ENCODE measurements around the gene TRIM24. TPM values are rescaled to one million over a fixed set of nuclear protein-coding genes. Genes with fewer than 3 reads are reported as not detected.

The TRIM24 gene
- polyA plus RNA-seq, 1 of the 3 experiments (the other 2 are of a cell fraction) = 5.3 TPM

GRCh38 chr7:138543739-138544138 is 83.7 kb downstream of the TRIM24 start:
- Histone ChIP-seq H3F3A (replicated peaks; ENCODE audit: insufficient read depth) (no peaks in the 10 kb centered on the region), H3K79me2 (ENCODE audit: insufficient read depth) (no peaks in the 10 kb centered on the region), H3K9ac (no peak overlapping the region), H3K27me3 (ENCODE audit: insufficient read depth) (no peaks in the 10 kb centered on the region), H3K27ac (ENCODE audit: low read depth in 2 of 2, low read length in 1 of 2) (no peak overlapping the region), H3K9me3 (no peaks in the 10 kb centered on the region), H3K36me3 (replicated peaks in 1 of 2; ENCODE audit: control insufficient read depth in 1 of 2, insufficient read depth in 2 of 2, low read length in 1 of 2) (peaks cover 40 to 64% of the 10 kb centered on the region in 2 experiments), H3K4me1 (ENCODE audit: control insufficient read depth in 1 of 2, insufficient read depth in 2 of 2, low read depth in 1 of 2, low read length in 1 of 2) (no peaks in the 10 kb centered on the region; a peak in 1 of 4 replicates), H4K20me1 (ENCODE audit: insufficient read depth) (no peaks in the 10 kb centered on the region), H3K9me2 (no peaks in the 10 kb centered on the region), H3K4me3 (ENCODE audit: low read depth in 2 of 2, low read length in 1 of 2) (no peak overlapping the region), H3K4me2 (no peak overlapping the region), H2AFZ (ENCODE audit: low read depth) (no peak overlapping the region)
- ChIA-PET POLR2A (no interaction called here), CTCF (interaction anchor here (0.6 to 1.3 kb wide), 4 partner anchors 35 to 195 kb away, joined by 3 to 4 read pairs (median 3); no protein-coding TSS in a partner anchor)
- no peak for DNase-seq
- WGBS (ENCODE audit: low lambda C conversion rate) = 91% methylated on average over 2 of the region's 2 CpGs
- TF ChIP-seq NRF1 (IDR thresholded peaks at IDR 0.05; ENCODE audit: low read depth, low read length) = no peak

GRCh38 chr7:138545123-138545522 is 85.1 kb downstream of the TRIM24 start:
- H3K4me1 ChIP-seq (ENCODE audit: control insufficient read depth in 1 of 2, insufficient read depth in 2 of 2, low read depth in 1 of 2, low read length in 1 of 2) = no peaks in the 10 kb centered on the region; a peak in 1 of 4 replicates
- WGBS (ENCODE audit: low lambda C conversion rate) = 80% methylated on average over 6 of the region's 6 CpGs
- H3K4me2 ChIP-seq = no peak overlapping the region
- H3K9me2 ChIP-seq = no peaks in the 10 kb centered on the region
- no peaks in the 10 kb centered on the region for H3K9me3 ChIP-seq
- no peak overlapping the region for H3K4me3 ChIP-seq (ENCODE audit: low read depth in 2 of 2, low read length in 1 of 2)
- H3K27me3 ChIP-seq (ENCODE audit: insufficient read depth) = no peaks in the 10 kb centered on the region
- POLR2A ChIA-PET = no interaction called here
- H3K27ac ChIP-seq (ENCODE audit: low read depth in 2 of 2, low read length in 1 of 2) = no peak overlapping the region
- CTCF ChIA-PET = no interaction called here
- peaks cover 34 to 51% of the 10 kb centered on the region in 2 experiments for H3K36me3 ChIP-seq (replicated peaks in 1 of 2; ENCODE audit: control insufficient read depth in 1 of 2, insufficient read depth in 2 of 2, low read length in 1 of 2)
- no peaks in the 10 kb centered on the region for H4K20me1 ChIP-seq (ENCODE audit: insufficient read depth)
- H3K79me2 ChIP-seq (ENCODE audit: insufficient read depth) = no peaks in the 10 kb centered on the region
- no peak overlapping the region for H3K9ac ChIP-seq
- no peak for DNase-seq
- no peaks in the 10 kb centered on the region for H3F3A ChIP-seq (replicated peaks; ENCODE audit: insufficient read depth)
- H2AFZ ChIP-seq (ENCODE audit: low read depth) = no peak overlapping the region
- TF ChIP-seq SMC3 (IDR thresholded peaks at IDR 0.05; ENCODE audit: low read depth, low read length) = no peak
- no peak for TF ChIP-seq REST (IDR thresholded peaks at IDR 0.05; ENCODE audit: low read depth, low read length)
- no peak for TF ChIP-seq GATA2 (CRISPR knock-in tag; IDR thresholded peaks at IDR 0.05)
- TF ChIP-seq ZBTB33 (IDR thresholded peaks at IDR 0.05; ENCODE audit: borderline replicate concordance, low read depth) = no peak
- TF ChIP-seq MEF2A (IDR thresholded peaks at IDR 0.05; ENCODE audit: borderline replicate concordance, low read depth) = no peak
- no peak for TF ChIP-seq NRF1 (IDR thresholded peaks at IDR 0.05; ENCODE audit: low read depth, low read length)
- TF ChIP-seq MXI1 (IDR thresholded peaks at IDR 0.05; ENCODE audit: low read depth, low read length) = no peak
- no peak for TF ChIP-seq MAX (IDR thresholded peaks at IDR 0.05; ENCODE audit: low read depth)
- TF ChIP-seq CHD2 (IDR thresholded peaks at IDR 0.05; ENCODE audit: low read length, partially characterized antibody) = no peak
- TF ChIP-seq TCF12 (IDR thresholded peaks at IDR 0.05) = no peak
- no peak for TF ChIP-seq FOXJ3 (CRISPR knock-in tag; IDR thresholded peaks at IDR 0.05)
- no peak for TF ChIP-seq TEAD4 (IDR thresholded peaks at IDR 0.05; ENCODE audit: borderline replicate concordance, insufficient read depth)

Measured in SK-N-SH (cell line).